ENCODE measurements around the gene RFTN1.
A peak's percentile ranks its signal among the peaks of the same experiment; 100 is the strongest.

The RFTN1 gene

DNA sequence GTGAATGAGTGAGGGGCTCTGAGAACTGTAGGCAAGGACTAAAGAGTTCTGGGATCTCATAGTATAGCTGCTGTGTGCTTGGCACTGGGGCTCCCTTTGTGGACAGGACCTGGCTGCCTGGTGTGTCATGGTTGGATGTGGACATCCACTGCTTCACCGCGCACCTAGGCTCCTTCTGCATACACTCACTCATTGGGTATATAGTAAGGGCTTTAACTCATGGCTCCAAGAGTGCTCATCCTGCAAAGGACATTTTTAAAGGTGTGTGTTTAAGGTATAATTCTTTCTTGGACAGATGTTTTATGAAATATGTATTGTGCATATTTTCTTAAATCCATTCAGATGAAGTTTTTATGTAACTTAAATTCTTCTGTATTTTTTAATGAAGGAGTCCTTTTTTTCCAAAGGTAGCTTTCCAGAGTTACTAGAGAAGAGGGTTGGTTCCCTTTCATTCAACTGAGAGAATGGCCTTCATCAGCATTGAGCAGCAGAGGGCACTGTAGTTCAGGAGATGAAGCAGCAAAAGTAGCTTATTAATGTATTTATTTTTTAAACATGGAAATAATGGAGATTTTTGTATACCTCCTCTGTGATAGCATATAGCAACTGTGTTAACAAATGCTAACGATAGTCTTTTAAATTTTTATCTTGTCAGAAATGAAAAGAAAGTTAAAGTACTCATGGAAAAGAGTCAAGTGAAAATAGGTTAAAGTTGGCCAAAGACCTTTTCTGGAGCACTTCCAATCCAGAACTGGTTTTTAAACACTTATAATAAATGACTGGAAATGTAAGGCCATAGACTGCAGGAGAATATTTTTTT is 223.3 kb downstream of the RFTN1 start:
- TF ChIP-seq CTCF (conservative IDR thresholded peaks at IDR 0.05) = peak; percentile 90
- H3K27ac ChIP-seq = no peak overlapping the region; the same call in 1 of the 2 replicates

DNA sequence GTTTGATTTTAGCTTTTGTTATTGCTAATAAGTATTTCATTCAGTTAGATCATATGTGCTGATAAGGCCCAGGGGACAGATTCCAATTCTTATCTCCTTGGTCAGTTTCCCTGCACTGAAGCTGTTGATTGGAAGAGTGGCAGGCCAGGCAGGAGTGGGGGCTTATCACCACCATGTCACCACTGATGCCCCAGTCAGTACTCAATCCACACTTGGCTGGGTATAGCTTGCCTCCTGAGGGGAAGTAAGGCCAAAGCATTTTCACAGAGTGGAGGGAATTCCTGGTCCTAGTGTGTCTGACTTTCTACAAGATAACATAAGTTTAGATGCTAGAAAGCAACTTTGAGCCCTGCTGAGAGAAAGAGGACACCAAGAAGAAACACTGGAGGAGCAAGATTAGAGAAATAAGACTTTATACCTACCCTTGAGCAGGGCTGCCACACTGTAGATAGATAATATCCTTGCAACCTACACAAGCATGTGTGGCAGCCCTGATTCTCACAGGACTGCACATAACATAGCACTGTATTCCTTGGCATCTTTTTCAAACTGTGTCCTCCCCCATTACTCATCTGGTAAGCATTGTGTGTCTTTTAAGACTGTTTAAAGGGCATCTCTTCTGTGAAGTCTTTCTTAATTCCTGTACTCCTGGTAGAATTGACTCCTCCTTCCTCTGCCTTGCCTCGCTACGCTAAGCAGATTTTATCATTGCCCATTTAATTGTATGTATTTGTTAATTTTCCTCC is 224.2 kb downstream of the RFTN1 start:
- TF ChIP-seq CTCF (conservative IDR thresholded peaks at IDR 0.05) = no peak
- H3K27ac ChIP-seq = peak overlapping the region; percentile 36

DNA sequence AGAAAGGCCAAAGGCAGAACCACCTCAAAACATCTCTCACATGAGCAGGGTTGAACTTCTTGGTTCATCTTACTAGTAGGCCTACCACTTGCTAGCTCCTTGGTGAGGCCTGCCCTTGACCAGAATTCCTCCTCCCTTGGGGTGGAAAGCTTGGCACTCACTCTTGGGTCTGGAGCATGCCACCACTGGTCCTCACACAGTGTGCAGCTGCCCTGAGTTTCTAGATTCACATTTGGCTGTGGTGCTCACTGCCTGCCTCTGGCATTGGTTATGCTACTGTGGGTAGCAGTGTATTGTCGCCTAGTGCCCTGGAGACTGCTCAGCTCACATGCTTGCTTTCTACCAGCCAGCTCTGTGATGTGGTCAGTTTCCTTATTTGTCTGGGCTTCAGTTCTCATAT is 224.8 kb downstream of the RFTN1 start:
- TF ChIP-seq CTCF (conservative IDR thresholded peaks at IDR 0.05) = no peak
- H3K27ac ChIP-seq = peak overlapping the region; percentile 36; the same call in 1 of the 2 replicates

DNA sequence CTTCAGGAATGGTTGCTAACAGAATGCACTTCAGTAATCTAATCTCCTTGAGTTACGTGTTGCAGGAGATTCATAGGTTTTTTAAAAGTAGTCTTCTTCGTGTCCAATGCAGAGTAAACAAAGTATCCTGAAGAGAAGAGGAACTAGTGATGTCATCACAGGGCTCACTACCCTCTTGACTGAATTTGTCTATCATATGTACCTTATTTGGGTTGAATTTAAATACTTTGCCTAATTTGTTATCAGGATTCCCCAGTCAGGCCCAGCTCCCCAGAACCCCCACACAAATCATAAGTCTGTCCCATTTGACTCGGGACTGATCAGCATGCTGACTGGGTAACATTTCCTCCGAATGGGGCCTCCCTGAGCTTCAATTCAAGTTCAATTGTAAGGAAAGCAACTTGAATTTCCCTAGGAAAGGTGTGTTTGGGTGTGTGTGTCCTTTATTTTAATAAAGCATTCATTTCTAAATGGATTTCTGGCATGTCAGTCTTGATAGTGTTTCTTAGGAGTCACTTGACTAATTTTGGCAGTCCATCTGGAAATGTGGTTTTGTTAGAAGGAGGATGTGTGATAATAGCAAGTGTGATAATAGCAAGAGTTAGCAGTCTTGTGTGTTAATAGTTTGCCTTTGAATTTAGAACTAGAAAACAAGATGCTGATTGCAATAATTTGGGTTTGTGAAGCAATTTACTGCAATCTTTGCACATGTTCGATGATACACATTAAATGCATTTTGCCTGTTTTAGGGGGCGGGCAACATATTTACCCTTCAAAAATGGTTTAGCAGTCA is 226.6 kb downstream of the RFTN1 start:
- no peak overlapping the region for H3K27ac ChIP-seq
- no peak for TF ChIP-seq CTCF (conservative IDR thresholded peaks at IDR 0.05)

- no peak overlapping the region for H3K27ac ChIP-seq
- TF ChIP-seq CTCF (conservative IDR thresholded peaks at IDR 0.05) = no peak
Measured at GRCh38 chr3:16286161-16286560, 227.3 kb downstream of the RFTN1 start.

DNA sequence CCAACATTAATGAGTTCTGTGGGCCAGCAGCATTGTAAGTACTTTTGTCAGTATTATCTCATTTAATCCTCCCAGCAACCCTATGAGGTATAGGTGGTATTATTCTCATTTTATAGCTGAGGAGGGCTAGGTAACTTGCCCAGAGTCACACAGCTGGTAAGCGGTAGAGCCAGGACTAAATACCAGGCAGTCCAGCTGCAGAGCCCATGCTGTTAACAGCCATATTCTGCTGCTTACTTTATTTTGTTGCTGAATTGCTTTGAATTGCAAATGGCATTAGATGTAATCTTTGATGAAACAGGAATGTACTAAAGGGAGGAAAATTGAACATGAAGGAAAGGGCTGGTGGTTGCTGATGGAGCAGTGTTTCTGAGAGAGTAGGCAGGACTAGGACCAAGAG is 228.9 kb downstream of the RFTN1 start:
- H3K27ac ChIP-seq = no peak overlapping the region
- TF ChIP-seq CTCF (conservative IDR thresholded peaks at IDR 0.05) = no peak

GRCh38 chr3:16280671-16281070 is 232.8 kb downstream of the RFTN1 start:
- H3K27ac ChIP-seq = no peak overlapping the region
- no peak for TF ChIP-seq CTCF (conservative IDR thresholded peaks at IDR 0.05)

Data from VCaP (cell line).